ENCODE results near the gene KCNQ1OT1. TPM values are rescaled to one million over a fixed set of nuclear protein-coding genes. Genes with fewer than 3 reads are reported as not detected.

KCNQ1OT1 gene
- total RNA-seq, 4 donors from 2014 or later, result 0.21 to 1.9 (median 1.2) TPM

DNA sequence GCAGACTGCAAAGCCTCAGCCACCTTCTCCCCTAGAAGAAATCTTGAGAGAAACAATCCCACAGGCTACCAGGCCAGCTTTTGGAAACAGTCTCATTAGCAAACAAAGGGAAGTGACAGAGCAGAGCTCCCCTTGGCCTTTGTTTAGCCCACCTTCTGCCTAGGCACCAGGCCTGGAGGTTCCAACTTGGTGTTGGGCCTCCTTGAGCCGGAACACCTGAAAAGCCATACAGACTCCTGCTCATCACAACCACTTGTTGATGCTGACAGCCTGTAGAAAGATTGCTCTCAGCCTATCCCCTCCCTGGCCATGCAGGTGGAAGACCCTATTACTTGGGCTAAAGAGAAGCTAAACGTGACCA, 26.6 kb downstream of the KCNQ1OT1 start:
- Histone ChIP-seq H3K4me1 (peaks cover 0 to 8% (median 0%) of the 10 kb centered on the region in 3 donors), H3K36me3 (peaks cover 0 to 6% (median 0%) of the 10 kb centered on the region in 3 donors), H3K9me3 (no peaks in the 10 kb centered on the region), H3K27me3 (no peaks in the 10 kb centered on the region), H3K4me3 (no peak overlapping the region), H3K27ac (no peak overlapping the region)
- DNase-seq, result no peak
- intact Hi-C loops (cut with DNase I), result no loop called here
- TF ChIP-seq, protein P1, sequence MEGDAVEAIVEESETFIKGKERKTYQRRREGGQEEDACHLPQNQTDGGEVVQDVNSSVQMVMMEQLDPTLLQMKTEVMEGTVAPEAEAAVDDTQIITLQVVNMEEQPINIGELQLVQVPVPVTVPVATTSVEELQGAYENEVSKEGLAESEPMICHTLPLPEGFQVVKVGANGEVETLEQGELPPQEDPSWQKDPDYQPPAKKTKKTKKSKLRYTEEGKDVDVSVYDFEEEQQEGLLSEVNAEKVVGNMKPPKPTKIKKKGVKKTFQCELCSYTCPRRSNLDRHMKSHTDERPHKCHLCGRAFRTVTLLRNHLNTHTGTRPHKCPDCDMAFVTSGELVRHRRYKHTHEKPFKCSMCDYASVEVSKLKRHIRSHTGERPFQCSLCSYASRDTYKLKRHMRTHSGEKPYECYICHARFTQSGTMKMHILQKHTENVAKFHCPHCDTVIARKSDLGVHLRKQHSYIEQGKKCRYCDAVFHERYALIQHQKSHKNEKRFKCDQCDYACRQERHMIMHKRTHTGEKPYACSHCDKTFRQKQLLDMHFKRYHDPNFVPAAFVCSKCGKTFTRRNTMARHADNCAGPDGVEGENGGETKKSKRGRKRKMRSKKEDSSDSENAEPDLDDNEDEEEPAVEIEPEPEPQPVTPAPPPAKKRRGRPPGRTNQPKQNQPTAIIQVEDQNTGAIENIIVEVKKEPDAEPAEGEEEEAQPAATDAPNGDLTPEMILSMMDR (IDR thresholded peaks at IDR 0.05), result no peak
- no peak for TF ChIP-seq POLR2A (IDR thresholded peaks at IDR 0.05)
- WGBS, 2 donors, result 63 to 90% methylated on average over 1 to 2 of the region's 2 CpGs

GRCh38 chr11:2672553-2673249, 27.1 kb downstream of the KCNQ1OT1 start:
- Histone ChIP-seq H3K27me3 (no peaks in the 10 kb centered on the region), H3K36me3 (peaks cover 0 to 6% (median 0%) of the 10 kb centered on the region in 3 donors), H3K4me3 (no peak overlapping the region), H3K9me3 (no peaks in the 10 kb centered on the region), H3K4me1 (peaks cover 0 to 8% (median 0%) of the 10 kb centered on the region in 3 donors), H3K27ac (no peak overlapping the region)
- no peak for TF ChIP-seq POLR2A (IDR thresholded peaks at IDR 0.05)
- TF ChIP-seq, protein P1 (IDR thresholded peaks at IDR 0.05), result no peak
- DNase-seq, result no peak
- intact Hi-C loops (cut with DNase I), result no loop called here
- WGBS, 2 donors, result 88 to 96% methylated on average over 1 to 4 of the region's 4 CpGs

DNA sequence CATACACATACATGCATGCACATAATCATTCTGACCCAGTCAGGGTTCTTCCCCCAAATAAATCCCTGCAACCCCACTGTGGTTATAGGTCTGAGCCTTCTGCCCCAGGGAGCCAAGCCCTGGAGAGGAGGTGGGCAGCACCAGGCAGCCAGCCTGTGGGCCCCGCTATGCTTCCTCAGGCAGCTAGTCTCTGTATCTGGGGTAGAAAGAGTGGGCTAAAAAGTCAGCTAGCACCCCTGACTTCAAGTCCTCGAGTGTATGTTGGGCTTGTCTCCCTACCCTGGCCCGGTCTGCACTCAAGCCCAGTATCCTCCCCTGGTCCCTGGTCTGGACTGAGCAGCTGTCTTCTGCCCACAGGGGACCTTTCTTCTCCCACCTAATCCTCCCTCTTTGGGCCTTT, 28.0 kb downstream of the KCNQ1OT1 start:
- Histone ChIP-seq H3K36me3 (peaks cover 0 to 6% (median 0%) of the 10 kb centered on the region in 3 donors), H3K4me3 (no peak overlapping the region), H3K27me3 (no peaks in the 10 kb centered on the region), H3K9me3 (no peaks in the 10 kb centered on the region), H3K27ac (no peak overlapping the region), H3K4me1 (peaks cover 0 to 8% (median 0%) of the 10 kb centered on the region in 3 donors)
- DNase-seq, result no peak
- TF ChIP-seq, protein P1 (IDR thresholded peaks at IDR 0.05), result no peak
- no peak for TF ChIP-seq POLR2A (IDR thresholded peaks at IDR 0.05)
- WGBS, 2 donors, result 81 to 83% methylated on average over 3 of the region's 3 CpGs
- intact Hi-C loops (cut with DNase I), result no loop called here

DNA sequence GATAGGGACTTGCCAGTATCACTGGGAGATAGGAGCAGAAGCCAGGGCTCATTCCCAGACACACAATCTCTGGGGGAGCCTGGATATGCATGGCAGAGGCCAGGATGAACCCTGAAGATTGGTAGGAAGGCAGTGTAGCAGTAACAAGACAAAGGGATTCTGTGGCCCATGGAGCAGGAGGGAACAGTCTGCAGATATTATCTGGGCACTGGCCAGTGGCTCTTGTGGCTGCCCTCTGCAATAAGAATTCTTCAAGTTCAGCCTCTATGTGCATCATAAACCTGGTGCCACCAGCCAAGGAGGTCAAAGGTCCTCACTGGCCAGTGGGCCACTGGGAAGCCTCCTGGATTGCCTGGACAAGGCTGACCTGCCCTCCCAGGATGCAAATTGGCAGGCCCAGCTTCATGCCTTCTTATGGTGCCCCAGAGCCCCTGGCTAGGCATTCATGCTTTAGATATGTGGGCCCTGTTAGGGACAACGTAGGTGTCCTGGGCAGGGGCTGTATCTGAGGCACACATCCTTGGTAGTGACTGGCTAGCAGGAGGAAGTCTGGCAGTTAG, 29.2 kb downstream of the KCNQ1OT1 start:
- TF ChIP-seq POLR2A (IDR thresholded peaks at IDR 0.05), result no peak
- TF ChIP-seq, protein P1 (IDR thresholded peaks at IDR 0.05), result no peak
- peaks cover 0 to 6% (median 0%) of the 10 kb centered on the region in 3 donors for H3K36me3 ChIP-seq
- peaks cover 0 to 8% (median 0%) of the 10 kb centered on the region in 3 donors for H3K4me1 ChIP-seq
- no peaks in the 10 kb centered on the region for H3K9me3 ChIP-seq
- intact Hi-C loops (cut with DNase I), result no loop called here
- H3K27ac ChIP-seq, result no peak overlapping the region
- 0 to 67% methylated on average over 1 of the region's 1 CpG for WGBS, 2 donors
- no peaks in the 10 kb centered on the region for H3K27me3 ChIP-seq
- H3K4me3 ChIP-seq, result no peak overlapping the region
- DNase-seq, result no peak

DNA sequence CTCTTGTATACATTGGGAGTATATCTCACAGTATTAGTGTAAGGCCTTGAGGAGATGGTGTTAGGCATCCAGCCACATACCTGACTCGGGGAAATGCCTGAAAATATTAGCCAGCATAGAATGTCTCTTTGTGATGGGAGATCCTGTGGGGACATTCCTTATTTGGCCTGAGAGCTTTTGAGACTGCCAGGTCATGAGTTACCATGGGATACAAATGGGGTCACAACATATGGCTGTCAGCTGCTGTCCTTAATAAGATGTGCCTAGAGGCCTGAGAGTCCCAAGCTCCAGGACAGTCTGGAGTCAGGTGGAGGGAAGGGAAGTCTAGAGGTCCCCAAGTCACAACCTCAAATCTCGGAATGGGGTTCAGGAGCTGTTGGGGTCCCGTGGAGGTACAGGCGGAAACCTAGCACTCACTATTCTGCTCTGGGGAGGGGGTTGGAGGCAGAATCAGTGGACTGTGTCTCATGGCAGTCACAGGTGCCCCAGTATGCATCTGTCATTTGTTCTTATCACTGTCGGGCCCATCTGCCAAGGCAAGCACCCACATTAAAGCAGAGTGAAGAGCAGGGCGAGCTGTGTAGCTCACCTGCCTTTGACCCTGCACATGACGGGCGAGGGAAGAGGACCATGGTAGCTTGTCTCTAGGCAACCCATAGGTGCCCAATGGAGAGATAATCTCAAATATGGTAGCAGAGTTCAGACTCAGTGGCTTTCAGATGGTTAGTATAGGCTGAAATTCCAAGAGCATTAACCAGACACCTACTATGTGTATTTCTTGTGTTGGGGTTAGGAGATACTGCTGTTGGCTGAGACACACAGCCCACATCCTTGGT, 29.9 kb downstream of the KCNQ1OT1 start:
- Histone ChIP-seq H3K4me3 (no peak overlapping the region), H3K27me3 (no peaks in the 10 kb centered on the region), H3K36me3 (peaks cover 0 to 6% (median 0%) of the 10 kb centered on the region in 3 donors), H3K9me3 (no peaks in the 10 kb centered on the region), H3K4me1 (peaks cover 0 to 8% (median 0%) of the 10 kb centered on the region in 3 donors), H3K27ac (no peak overlapping the region)
- no peak for TF ChIP-seq POLR2A (IDR thresholded peaks at IDR 0.05)
- intact Hi-C loops (cut with DNase I), result no loop called here
- 93 to 97% methylated on average over 8 of the region's 8 CpGs for WGBS, 2 donors
- DNase-seq, result no peak

Measured in esophagus squamous epithelium (tissue), 5 donors.